SK-N-SH treated with all-trans-retinoic acid at 6 μM for 48 hours (cell line): ENCODE results near the gene ZAR1L.

Experiments
- ARNTL ChIP-seq: fragments of 450-650 bp; formaldehyde crosslinking; IDR thresholded peaks from 2 replicates; pipeline ENCODE4 v1.5.0; 2020; ENCODE audit warnings: low read depth, mild to moderate bottlenecking, moderate library complexity, borderline replicate concordance
- BACH2 ChIP-seq: fragments of 250-450 bp; sonication (Bioruptor Pico); IDR thresholded peaks from 2 replicates; pipeline ENCODE4 v1.9.0; 2021; ENCODE audit warnings: mild to moderate bottlenecking, borderline replicate concordance
- CREB5 ChIP-seq: fragments of 250-450 bp; sonication (Bioruptor Pico); IDR thresholded peaks from 2 replicates; pipeline ENCODE4 v1.5.1; 2020; ENCODE audit warnings: low read depth, mild to moderate bottlenecking, moderate library complexity
- CSDC2 ChIP-seq: fragments of 250-450 bp; sonication (Bioruptor Pico); IDR thresholded peaks from 2 replicates; pipeline ENCODE4 v1.5.0; 2020; ENCODE audit warnings: mild to moderate bottlenecking, moderate library complexity
- CSRNP3 ChIP-seq: fragments of 250-450 bp; sonication (Bioruptor Pico); IDR thresholded peaks from 2 replicates; pipeline ENCODE4 v1.5.1; 2021; ENCODE audit warnings: mild to moderate bottlenecking, moderate library complexity
- GLIS3 ChIP-seq: fragments of 250-450 bp; sonication (Bioruptor Pico); IDR thresholded peaks from 2 replicates; pipeline ENCODE4 v1.5.0; 2020; ENCODE audit warnings: mild to moderate bottlenecking, moderate library complexity
- ISL1 ChIP-seq: fragments of 250-450 bp; sonication (Bioruptor Pico); IDR thresholded peaks from 2 replicates; pipeline ENCODE4 v2.1.2; 2022; ENCODE audit warnings: mild to moderate bottlenecking, moderate library complexity
- PATZ1 ChIP-seq: fragments of 250-450 bp; sonication (Bioruptor Pico); IDR thresholded peaks from 2 replicates; pipeline ENCODE4 v1.8.0; 2020; ENCODE audit warnings: mild to moderate bottlenecking, moderate library complexity, borderline replicate concordance
- TOX ChIP-seq: fragments of 250-450 bp; sonication (Bioruptor Pico); IDR thresholded peaks from 2 replicates; pipeline ENCODE4 v1.8.0; 2021; ENCODE audit warnings: mild to moderate bottlenecking, moderate library complexity, borderline replicate concordance
- TSHZ2 ChIP-seq: fragments of 250-450 bp; sonication (Bioruptor Pico); IDR thresholded peaks from 2 replicates; pipeline ENCODE4 v1.5.0; 2020; ENCODE audit warnings: mild to moderate bottlenecking, moderate library complexity
- ZC3H10 ChIP-seq: fragments of 250-450 bp; sonication (Bioruptor Pico); IDR thresholded peaks from 2 replicates; pipeline ENCODE4 v1.5.1; 2021; ENCODE audit warnings: mild to moderate bottlenecking, moderate library complexity
- ZFP3 ChIP-seq: fragments of 250-450 bp; sonication (Bioruptor Pico); IDR thresholded peaks from 2 replicates; pipeline ENCODE4 v1.5.0; 2020; ENCODE audit warnings: mild to moderate bottlenecking, moderate library complexity
- ZNF565 ChIP-seq: fragments of 450-650 bp; formaldehyde crosslinking; conservative IDR thresholded peaks from 2 replicates; pipeline ENCODE4 v1.5.0; 2020; ENCODE audit warnings: low read depth, mild to moderate bottlenecking, moderate library complexity
- ZNF70 ChIP-seq: fragments of 450-650 bp; formaldehyde crosslinking; IDR thresholded peaks from 2 replicates; pipeline ENCODE4 v1.5.0; 2020; ENCODE audit warnings: mild to moderate bottlenecking, moderate library complexity

- TF ChIP-seq CSDC2 (CRISPR knock-in tag) (no peak), ZFP3 (CRISPR knock-in tag) (no peak), ZNF565 (CRISPR knock-in tag) (no peak), ZC3H10 (CRISPR knock-in tag) (no peak), ZNF70 (CRISPR knock-in tag) (no peak), CSRNP3 (CRISPR knock-in tag) (no peak), PATZ1 (CRISPR knock-in tag) (no peak), ARNTL (no peak), ISL1 (CRISPR knock-in tag) (no peak), TOX (CRISPR knock-in tag) (no peak), CREB5 (CRISPR knock-in tag) (no peak), BACH2 (no peak), GLIS3 (CRISPR knock-in tag) (no peak), TSHZ2 (no peak)
These were observed 57.5 kb downstream of the ZAR1L start for GRCh38 chr13:32257649-32258048.
